GM19035 (cell line): ENCODE data around the gene MYO7B.

Source experiments
- ATAC-seq: cut with Tn5 transposase; IDR thresholded peaks from one replicate; pipeline ENCODE4 v1.9.1; 2021; ENCODE audit not compliant: unreplicated experiment

Gene MYO7B

GRCh38 chr2:127551221-127551930, 15.9 kb downstream of the MYO7B start:
- no peak for ATAC-seq

- no peak for ATAC-seq
Observed at GRCh38 chr2:127552336-127552735, 16.9 kb downstream of the MYO7B start.

GRCh38 chr2:127552846-127553245, 17.4 kb downstream of the MYO7B start:
- no peak for ATAC-seq

GRCh38 chr2:127558911-127559310, 23.4 kb downstream of the MYO7B start:
- no peak for ATAC-seq

- ATAC-seq, result no peak
Observed at GRCh38 chr2:127559454-127559853, 24.0 kb downstream of the MYO7B start.

GRCh38 chr2:127560201-127560930, 24.9 kb downstream of the MYO7B start:
- ATAC-seq, result no peak

- no peak for ATAC-seq
Observed at GRCh38 chr2:127560931-127561280, 25.4 kb downstream of the MYO7B start.

GRCh38 chr2:127561371-127561770, 25.9 kb downstream of the MYO7B start:
- ATAC-seq, result no peak

- no peak for ATAC-seq
Observed at GRCh38 chr2:127562936-127563335, 27.5 kb downstream of the MYO7B start.

GRCh38 chr2:127563458-127564428, 28.3 kb downstream of the MYO7B start:
- ATAC-seq, result peak; percentile 97

GRCh38 chr2:127564429-127565260, 29.2 kb downstream of the MYO7B start:
- ATAC-seq, result no peak

GRCh38 chr2:127565261-127566138, 30.0 kb downstream of the MYO7B start:
- no peak for ATAC-seq

GRCh38 chr2:127566139-127566417, 30.6 kb downstream of the MYO7B start:
- no peak for ATAC-seq

GRCh38 chr2:127566576-127566975, 31.1 kb downstream of the MYO7B start:
- ATAC-seq, result no peak

GRCh38 chr2:127567351-127567854, 31.9 kb downstream of the MYO7B start:
- no peak for ATAC-seq

GRCh38 chr2:127568128-127568527, 32.6 kb downstream of the MYO7B start:
- ATAC-seq, result no peak

GRCh38 chr2:127569666-127570065, 34.2 kb downstream of the MYO7B start:
- ATAC-seq, result no peak

GRCh38 chr2:127570282-127571250, 35.1 kb downstream of the MYO7B start:
- ATAC-seq, result no peak
